Liver (tissue), 3 donors: ENCODE measurements around the gene PRKAA2.
A peak's percentile ranks its signal among the peaks of the same experiment; 100 is the strongest.

Experiments
- ATF3 ChIP-seq: IDR thresholded peaks from 2 replicates; pipeline ENCODE4 v1.6.1; 2016; ENCODE audit warnings: antibody characterized with exemption
- CTCF ChIP-seq: fragments of 150-350 bp; IDR thresholded peaks from 2 replicates; pipeline ENCODE4 v1.5.1; 2017; ENCODE audit warnings: improper control_type of control experiment, low read depth, low read length; ENCODE audit not compliant: missing input control
- EGR1 ChIP-seq, 2 donors: IDR thresholded peaks; 2 replicates each; pipeline ENCODE4 v1.6.1; 2016 to 2018; ENCODE audit warnings: antibody characterized with exemption in 2 of 2, low read depth in 2 of 2
- FOXA1 ChIP-seq: IDR thresholded peaks from 2 replicates; pipeline ENCODE4 v1.6.1; 2016; ENCODE audit warnings: antibody characterized with exemption
- GABPA ChIP-seq, 2 donors: IDR thresholded peaks in 1 of 2; conservative IDR thresholded peaks in 1 of 2; 2 replicates each; pipeline ENCODE4 v1.6.1; 2016; ENCODE audit warnings: antibody characterized with exemption in 2 of 2, mild to moderate bottlenecking in 1 of 2, moderate library complexity in 1 of 2
- JUND ChIP-seq, 2 donors: IDR thresholded peaks; 2 replicates each; pipeline ENCODE4 v1.6.1; 2016; ENCODE audit warnings: antibody characterized with exemption in 2 of 2
- MAX ChIP-seq: IDR thresholded peaks from 2 replicates; pipeline ENCODE4 v1.6.1; 2016; ENCODE audit warnings: antibody characterized with exemption
- RAD21 ChIP-seq, 2 donors: IDR thresholded peaks; 2 replicates each; pipeline ENCODE4 v1.6.1; 2016; ENCODE audit warnings: antibody characterized with exemption in 2 of 2, mild to moderate bottlenecking in 2 of 2
- REST ChIP-seq: IDR thresholded peaks from 2 replicates; pipeline ENCODE4 v1.6.1; 2016; ENCODE audit warnings: antibody characterized with exemption, mild to moderate bottlenecking
- RXRA ChIP-seq, 2 donors: IDR thresholded peaks; 2 replicates each; pipeline ENCODE4 v1.6.1; 2017 to 2018; ENCODE audit warnings: antibody characterized with exemption in 2 of 2, mild to moderate bottlenecking in 1 of 2
- SP1 ChIP-seq: IDR thresholded peaks from 2 replicates; pipeline ENCODE4 v1.6.1; 2018; ENCODE audit warnings: antibody characterized with exemption, mild to moderate bottlenecking
- TAF1 ChIP-seq: conservative IDR thresholded peaks from 2 replicates; pipeline ENCODE4 v1.6.1; 2016; ENCODE audit warnings: antibody characterized with exemption, mild to moderate bottlenecking
- YY1 ChIP-seq: IDR thresholded peaks from 2 replicates; pipeline ENCODE4 v1.6.1; 2016; ENCODE audit warnings: antibody characterized with exemption, mild to moderate bottlenecking
- ZBTB33 ChIP-seq: IDR thresholded peaks from 2 replicates; pipeline ENCODE4 v1.6.1; 2016; ENCODE audit warnings: antibody characterized with exemption
- donor health status: healthy.
- donor health status: healthy.

GRCh38 chr1:56758135-56758534 is 113.0 kb downstream of the PRKAA2 start:
- TF ChIP-seq CTCF, result peak; percentile 55
- TF ChIP-seq JUND (IDR thresholded peaks at IDR 0.05), result no peak
- peak; percentile 82 to 87 for TF ChIP-seq RAD21 (IDR thresholded peaks at IDR 0.05)
- TF ChIP-seq TAF1, result no peak
- TF ChIP-seq ZBTB33, result no peak
- no peak for TF ChIP-seq MAX
- no peak for TF ChIP-seq REST
- TF ChIP-seq RXRA (IDR thresholded peaks at IDR 0.05), result no peak
- no peak for TF ChIP-seq GABPA (IDR thresholded peaks at IDR 0.05 in 1 of 2, conservative IDR thresholded peaks at IDR 0.05 in 1 of 2)
- TF ChIP-seq SP1, result no peak
- TF ChIP-seq YY1, result no peak
- TF ChIP-seq ATF3, result no peak
- no peak for TF ChIP-seq EGR1 (IDR thresholded peaks at IDR 0.05; ENCODE audit: low read depth in 2 of 2)
- no peak for TF ChIP-seq FOXA1
